ENCODE data around the gene KLHDC7B. TPM values are rescaled to one million over a fixed set of nuclear protein-coding genes. Genes with fewer than 3 reads are reported as not detected.

KLHDC7B gene
- total RNA-seq, 2 experiments from 2014 or later: 0.25 to 0.46 TPM

- TF ChIP-seq EZH2phosphoT487 (IDR thresholded peaks at IDR 0.05; ENCODE audit: borderline replicate concordance, low read depth, low read length) (no peak), CTCF (conservative IDR thresholded peaks at IDR 0.05; ENCODE audit: low read length) (no peak)
- intact Hi-C loops (cut with micrococcal nuclease; ENCODE audit: unreplicated experiment): loop anchor here (2.0 to 5.0 kb wide), 5 partner anchors 37 to 331 kb away; partner anchors contain the start of genes HDAC10, KLHDC7B, NCAPH2 and TYMP
- Histone ChIP-seq H3K4me2 (ENCODE audit: low read length) (peak overlapping the region; percentile 96), H2AFZ (ENCODE audit: low read length) (peak overlapping the region; percentile 37), H3K27ac (ENCODE audit: low read depth, low read length, poor library complexity, severe bottlenecking) (peak overlapping the region; percentile 45), H3K79me2 (ENCODE audit: insufficient read depth, low read depth, low read length) (peaks cover 20% of the 10 kb centered on the region), H3K9me3 (ENCODE audit: low read length) (no peaks in the 10 kb centered on the region), H3K9me2 (ENCODE audit: insufficient read depth, low read length) (no peaks in the 10 kb centered on the region), H3K36me3 (ENCODE audit: insufficient read depth, low read length) (peaks cover 35% of the 10 kb centered on the region), H3K4me1 (ENCODE audit: insufficient read depth, low read length, poor library complexity, severe bottlenecking) (peaks cover 15% of the 10 kb centered on the region), H3K4me3 (ENCODE audit: low read depth, low read length, poor library complexity, severe bottlenecking) (peak overlapping the region; percentile 95), H4K20me1 (ENCODE audit: insufficient read depth, low read length) (0 out of 2 replicates have a peak, but pooled peaks cover 7% of the 10 kb centered on the region)
- BruUV-seq (replicated peaks): no TSS peak
- DNase-seq (ENCODE audit: low spot score): no peak
- CTCF ChIA-PET (ENCODE audit: unreplicated experiment): no interaction called here
- POLR2A ChIA-PET: interaction anchor here (0.9 kb wide), 1 partner anchor 30 kb away, joined by 3 read pairs; no protein-coding TSS in a partner anchor
Measured at GRCh38 chr22:50583294-50583861, 37.7 kb downstream of the KLHDC7B start.

GRCh38 chr22:50584106-50585096 lies 38.7 kb downstream of the KLHDC7B start:
- Histone ChIP-seq H3K9me2 (ENCODE audit: insufficient read depth, low read length) (no peaks in the 10 kb centered on the region), H3K79me2 (ENCODE audit: insufficient read depth, low read depth, low read length) (peaks cover 20% of the 10 kb centered on the region), H2AFZ (ENCODE audit: low read length) (no peak overlapping the region), H3K4me3 (ENCODE audit: low read depth, low read length, poor library complexity, severe bottlenecking) (peak overlapping the region; percentile 95), H3K4me1 (ENCODE audit: insufficient read depth, low read length, poor library complexity, severe bottlenecking) (peaks cover 15% of the 10 kb centered on the region), H3K36me3 (ENCODE audit: insufficient read depth, low read length) (peaks cover 24% of the 10 kb centered on the region), H3K27ac (ENCODE audit: low read depth, low read length, poor library complexity, severe bottlenecking) (no peak overlapping the region), H4K20me1 (ENCODE audit: insufficient read depth, low read length) (0 out of 2 replicates have a peak, but pooled peaks cover 7% of the 10 kb centered on the region), H3K9me3 (ENCODE audit: low read length) (no peaks in the 10 kb centered on the region), H3K4me2 (ENCODE audit: low read length) (peak overlapping the region; percentile 96)
- no peak for DNase-seq (ENCODE audit: low spot score)
- TF ChIP-seq EZH2phosphoT487 (IDR thresholded peaks at IDR 0.05; ENCODE audit: borderline replicate concordance, low read depth, low read length) (no peak), CTCF (conservative IDR thresholded peaks at IDR 0.05; ENCODE audit: low read length) (no peak)
- intact Hi-C loops (cut with micrococcal nuclease; ENCODE audit: unreplicated experiment): loop anchor here (5.0 kb wide), 1 partner anchor 332 kb away; the partner anchor contains the start of gene HDAC10
- ChIA-PET POLR2A (interaction anchor here (0.7 to 0.9 kb wide), 2 partner anchors 29 to 48 kb away, joined by 3 to 4 read pairs; no protein-coding TSS in a partner anchor), CTCF (ENCODE audit: unreplicated experiment) (no interaction called here)
- no TSS peak for BruUV-seq (replicated peaks)
